Omental fat pad (tissue), 4 donors: ENCODE data around the gene IL17RD. TPM values are rescaled to one million over a fixed set of nuclear protein-coding genes. Genes with fewer than 3 reads are reported as not detected.

Experiments
- ATAC-seq: fragments of 150-250 bp; one replicate; pipeline ENCODE4 v1.9.1; 2016; ENCODE audit warnings: mild to moderate bottlenecking, moderate library complexity; ENCODE audit not compliant: low FRiP score
- DNase-seq: peaks from one replicate; pipeline ENCODE4 v3.0.0-alpha.2; 2019; ENCODE audit warnings: low spot score
- CTCF ChIP-seq, 3 donors: fragments of 450-650 bp; IDR thresholded peaks; one replicate each; pipeline ENCODE4 v1.5.1; 2016 to 2017; ENCODE audit warnings: antibody characterized with exemption in 3 of 3, mild to moderate bottlenecking in 3 of 3, moderate library complexity in 2 of 3
- total RNA-seq, 4 donors: library from RNA; depleted of rRNA; stranded (reverse); fragments of >200 nt; gene quantifications; one replicate each; pipeline ENCODE4 v1.1.0, GENCODE V29; 2016

Gene IL17RD
- total RNA-seq, 4 donors from 2014 or later = 4.9 to 13.2 (median 6.6) TPM

GRCh38 chr3:57048728-57049127, 116.4 kb downstream of the IL17RD start:
- DNase-seq (no peak), ATAC-seq (no peak)
- TF ChIP-seq CTCF (IDR thresholded peaks at IDR 0.05) = no peak

- ATAC-seq (peak; percentile 31), DNase-seq (no peak)
- TF ChIP-seq CTCF (IDR thresholded peaks at IDR 0.05) = no peak
Observed at GRCh38 chr3:57048052-57048671, 117.0 kb downstream of the IL17RD start.

GRCh38 chr3:57046101-57046765, 118.9 kb downstream of the IL17RD start:
- no peak for TF ChIP-seq CTCF (IDR thresholded peaks at IDR 0.05)
- ATAC-seq (no peak), DNase-seq (no peak)

- DNase-seq (no peak), ATAC-seq (no peak)
- TF ChIP-seq CTCF (IDR thresholded peaks at IDR 0.05) = no peak
Observed at GRCh38 chr3:57043518-57043917, 121.6 kb downstream of the IL17RD start.

GRCh38 chr3:57041674-57042073, 123.5 kb downstream of the IL17RD start:
- ATAC-seq (no peak), DNase-seq (no peak)
- no peak for TF ChIP-seq CTCF (IDR thresholded peaks at IDR 0.05)

Other genes with a start within 250 kb of the IL17RD start
- not detected for gene SPATA12, start 104.7 kb downstream of the IL17RD start, total RNA-seq
- gene HESX1, start 34.6 kb upstream of the IL17RD start, total RNA-seq = 1 to 10 TPM in 1 of 4 donors, under 1 TPM in 1, not detected in 2; 0.82 to 1.9 TPM
- 10 to 100 TPM; 34.1 to 62.0 (median 50.0) TPM for gene APPL1, start 62.4 kb upstream of the IL17RD start, total RNA-seq
- gene ASB14, start 127.3 kb upstream of the IL17RD start, total RNA-seq = not detected